Trophoblast cell (in vitro differentiated cells and primary cell): ENCODE results near the gene EHMT1.
A peak's percentile ranks its signal among the peaks of the same experiment; 100 is the strongest.

Experiments
- DNase-seq, 2 donors: peaks; one replicate each; pipeline ENCODE4 v3.0.0-alpha.2; 2016
- H2AFZ ChIP-seq: 2 replicates; pipeline ENCODE4 v1.6.1; 2013; ENCODE audit warnings: low read length, moderate library complexity, mild to moderate bottlenecking; ENCODE audit not compliant: insufficient read depth, poor library complexity
- H2AK5ac ChIP-seq: 2 replicates; pipeline ENCODE4 v1.6.1; 2013; ENCODE audit warnings: mild to moderate bottlenecking, low read length
- H2BK120ac ChIP-seq: 2 replicates; pipeline ENCODE4 v1.6.1; 2013; ENCODE audit warnings: low read length, mild to moderate bottlenecking, moderate library complexity; ENCODE audit not compliant: insufficient read depth, poor library complexity
- H2BK12ac ChIP-seq: 2 replicates; pipeline ENCODE4 v1.6.1; 2013; ENCODE audit warnings: mild to moderate bottlenecking, low read length, moderate library complexity
- H2BK5ac ChIP-seq: 2 replicates; pipeline ENCODE4 v1.6.1; 2013; ENCODE audit warnings: low read length, low read depth, moderate library complexity, mild to moderate bottlenecking; ENCODE audit not compliant: poor library complexity
- H3K14ac ChIP-seq: 2 replicates; pipeline ENCODE4 v1.6.1; 2013; ENCODE audit warnings: mild to moderate bottlenecking, low read length
- H3K18ac ChIP-seq: 2 replicates; pipeline ENCODE4 v1.6.1; 2013; ENCODE audit warnings: mild to moderate bottlenecking, low read length
- H3K23ac ChIP-seq: 2 replicates; pipeline ENCODE4 v1.6.1; 2013; ENCODE audit warnings: low read length
- H3K27ac ChIP-seq: 2 replicates; pipeline ENCODE4 v1.5.1; 2013; ENCODE audit warnings: low read depth, mild to moderate bottlenecking, inconsistent platforms, low read length, moderate library complexity
- H3K27me3 ChIP-seq: 2 replicates; pipeline ENCODE4 v1.6.1; 2013; ENCODE audit warnings: inconsistent platforms, mild to moderate bottlenecking, low read length, moderate library complexity; ENCODE audit not compliant: insufficient read depth
- H3K36me3 ChIP-seq, 2 experiments: 1 replicate in 1 of 2; 2 replicates in 1 of 2; pipeline ENCODE4 v1.6.1; 2013; ENCODE audit warnings: low read length in 2 of 2, mild to moderate bottlenecking in 2 of 2, moderate library complexity in 1 of 2; ENCODE audit not compliant: insufficient read depth in 2 of 2, control insufficient read depth in 1 of 2
- H3K4ac ChIP-seq: 2 replicates; pipeline ENCODE4 v1.6.1; 2013; ENCODE audit warnings: low read depth, mild to moderate bottlenecking, low read length, moderate library complexity
- H3K4me1 ChIP-seq, 2 experiments: 1 replicate in 1 of 2; 2 replicates in 1 of 2; pipeline ENCODE4 v1.6.1; 2013; ENCODE audit warnings: low read length in 2 of 2, mild to moderate bottlenecking in 2 of 2, moderate library complexity in 1 of 2; ENCODE audit not compliant: insufficient read depth in 2 of 2, control insufficient read depth in 1 of 2
- H3K4me2 ChIP-seq: 2 replicates; pipeline ENCODE4 v1.6.1; 2013; ENCODE audit warnings: inconsistent platforms, mild to moderate bottlenecking, low read length, moderate library complexity
- H3K4me3 ChIP-seq: 2 replicates; pipeline ENCODE4 v1.5.1; 2013; ENCODE audit warnings: mild to moderate bottlenecking, low read depth, low read length, inconsistent platforms
- H3K79me1 ChIP-seq: one replicate; pipeline ENCODE4 v1.6.1; 2013; ENCODE audit warnings: low read length
- H3K79me2 ChIP-seq: 2 replicates; pipeline ENCODE4 v1.6.1; 2013; ENCODE audit warnings: low read length, mild to moderate bottlenecking; ENCODE audit not compliant: control insufficient read depth, insufficient read depth, poor library complexity
- H3K9ac ChIP-seq: 2 replicates; pipeline ENCODE4 v1.6.1; 2013; ENCODE audit warnings: mild to moderate bottlenecking, low read length
- H3K9me3 ChIP-seq: 2 replicates; pipeline ENCODE4 v1.6.1; 2013; ENCODE audit warnings: low read depth, mild to moderate bottlenecking, control low read depth, inconsistent platforms, low read length; ENCODE audit not compliant: insufficient read depth
- H4K12ac ChIP-seq: 2 replicates; pipeline ENCODE4 v1.6.1; 2013; ENCODE audit warnings: low read depth, mild to moderate bottlenecking, low read length, moderate library complexity
- H4K8ac ChIP-seq: 2 replicates; pipeline ENCODE4 v1.6.1; 2013; ENCODE audit warnings: low read depth, mild to moderate bottlenecking, low read length, moderate library complexity
- H4K91ac ChIP-seq: one replicate; pipeline ENCODE4 v1.6.1; 2013; ENCODE audit warnings: low read depth, mild to moderate bottlenecking, low read length, moderate library complexity
- WGBS: extraction: QIAGEN DNeasy Blood & Tissue Kit; methylation state at CpG from one replicate; pipeline ENCODE4 v1.1.7; 2013; ENCODE audit warnings: missing lambda C conversion rate; ENCODE audit not compliant: insufficient read length, insufficient coverage; ENCODE audit errors: extremely low coverage; 5-methylcytosine and 5-hydroxymethylcytosine counted together

The EHMT1 gene

GRCh38 chr9:137583347-137583746 lies 35.5 kb upstream of the EHMT1 start:
- no peak overlapping the region for H3K4me3 ChIP-seq
- H3K4me2 ChIP-seq = no peak overlapping the region
- H4K8ac ChIP-seq = no peak overlapping the region
- H3K4ac ChIP-seq = no peak overlapping the region
- H2AK5ac ChIP-seq = no peak overlapping the region
- peaks cover 3 to 4% of the 10 kb centered on the region in 2 experiments for H3K4me1 ChIP-seq
- H3K27me3 ChIP-seq = no peaks in the 10 kb centered on the region
- H3K27ac ChIP-seq = no peak overlapping the region
- no peak overlapping the region for H2BK120ac ChIP-seq
- no CpG with 5 or more reads among the region's 14 CpGs for WGBS
- H3K9ac ChIP-seq = no peak overlapping the region
- peaks cover 65 to 67% of the 10 kb centered on the region in 2 experiments for H3K36me3 ChIP-seq
- H3K14ac ChIP-seq = no peak overlapping the region
- H4K12ac ChIP-seq = no peak overlapping the region
- H2BK5ac ChIP-seq = no peak overlapping the region
- H2AFZ ChIP-seq = no peak overlapping the region
- peaks cover 3% of the 10 kb centered on the region for H3K79me2 ChIP-seq
- no peak overlapping the region for H4K91ac ChIP-seq
- no peak overlapping the region for H2BK12ac ChIP-seq
- no peak overlapping the region for H3K23ac ChIP-seq
- no peaks in the 10 kb centered on the region for H3K9me3 ChIP-seq
- H3K18ac ChIP-seq = no peak overlapping the region
- peaks cover 3% of the 10 kb centered on the region for H3K79me1 ChIP-seq
- DNase-seq = no peak

GRCh38 chr9:137583957-137584356 lies 34.8 kb upstream of the EHMT1 start:
- H2AK5ac ChIP-seq = no peak overlapping the region
- no peak overlapping the region for H2AFZ ChIP-seq
- no peak overlapping the region for H4K12ac ChIP-seq
- H3K4me3 ChIP-seq = no peak overlapping the region
- H3K4me1 ChIP-seq = peaks cover 3 to 4% of the 10 kb centered on the region in 2 experiments
- no peak overlapping the region for H2BK120ac ChIP-seq
- no peak overlapping the region for H2BK5ac ChIP-seq
- WGBS = no CpG with 5 or more reads among the region's 8 CpGs
- no peak for DNase-seq
- H3K23ac ChIP-seq = no peak overlapping the region
- H3K36me3 ChIP-seq = peaks cover 70 to 72% of the 10 kb centered on the region in 2 experiments
- no peak overlapping the region for H4K91ac ChIP-seq
- H3K27ac ChIP-seq = no peak overlapping the region
- H3K14ac ChIP-seq = no peak overlapping the region
- no peak overlapping the region for H3K4me2 ChIP-seq
- H3K18ac ChIP-seq = no peak overlapping the region
- no peaks in the 10 kb centered on the region for H3K9me3 ChIP-seq
- H3K4ac ChIP-seq = no peak overlapping the region
- no peaks in the 10 kb centered on the region for H3K79me2 ChIP-seq
- H4K8ac ChIP-seq = no peak overlapping the region
- no peak overlapping the region for H3K9ac ChIP-seq
- H3K79me1 ChIP-seq = no peaks in the 10 kb centered on the region
- no peaks in the 10 kb centered on the region for H3K27me3 ChIP-seq
- no peak overlapping the region for H2BK12ac ChIP-seq

DNA sequence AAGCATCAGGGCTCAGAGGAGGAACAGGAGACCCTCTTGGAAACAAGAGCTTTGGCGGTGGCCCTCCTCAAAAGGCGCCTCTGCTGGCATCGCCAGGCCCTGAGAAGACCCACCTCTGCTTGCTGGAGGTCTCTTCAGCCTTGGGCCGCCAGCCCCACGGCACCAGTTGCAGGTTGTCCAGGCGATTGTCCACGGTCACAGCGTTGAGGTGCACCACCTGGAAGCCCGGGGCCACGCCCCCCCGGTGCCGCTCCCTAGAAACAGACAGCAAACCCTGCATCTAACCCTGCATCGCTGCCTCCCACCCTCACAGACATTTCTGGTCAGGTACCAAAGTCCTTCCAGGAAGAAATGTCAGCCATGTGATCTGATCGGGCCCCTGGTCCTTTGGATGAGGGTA lies 32.0 kb upstream of the EHMT1 start:
- Histone ChIP-seq H4K12ac (no peak overlapping the region), H2BK12ac (no peak overlapping the region), H3K36me3 (peaks cover 59 to 62% of the 10 kb centered on the region in 2 experiments), H3K18ac (no peak overlapping the region), H3K79me1 (peaks cover 6% of the 10 kb centered on the region), H3K4me1 (peaks cover 4 to 13% of the 10 kb centered on the region in 2 experiments), H4K8ac (no peak overlapping the region), H3K4ac (no peak overlapping the region), H3K9ac (no peak overlapping the region), H2AK5ac (no peak overlapping the region), H3K14ac (no peak overlapping the region), H2BK120ac (no peak overlapping the region), H3K4me3 (no peak overlapping the region), H3K23ac (no peak overlapping the region), H3K4me2 (no peak overlapping the region), H2AFZ (no peak overlapping the region), H2BK5ac (no peak overlapping the region), H3K27me3 (no peaks in the 10 kb centered on the region), H3K9me3 (no peaks in the 10 kb centered on the region), H3K27ac (no peak overlapping the region), H3K79me2 (peaks cover 9% of the 10 kb centered on the region), H4K91ac (no peak overlapping the region)
- no CpG with 5 or more reads among the region's 14 CpGs for WGBS
- no peak for DNase-seq

DNA sequence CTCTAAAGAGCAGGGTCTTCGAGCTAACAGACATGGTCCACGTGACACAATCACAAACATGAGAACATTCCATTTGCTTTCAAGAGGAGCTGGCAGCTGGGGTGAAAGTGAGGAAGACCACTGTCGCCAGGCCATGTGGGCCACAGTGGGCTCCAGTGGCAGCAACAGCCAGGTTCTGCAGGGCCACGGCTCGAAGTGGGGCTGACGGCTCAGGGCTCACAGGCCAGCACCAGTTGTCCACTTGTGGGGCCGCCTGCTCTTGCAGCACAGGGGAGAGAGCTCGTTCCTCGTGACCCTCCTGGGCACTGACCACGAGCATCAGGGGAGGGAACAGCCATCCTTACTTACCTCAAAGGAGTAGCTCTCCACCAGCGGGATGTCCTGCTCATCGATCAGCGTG lies 30.5 kb upstream of the EHMT1 start:
- Histone ChIP-seq H3K27ac (no peak overlapping the region), H3K4ac (no peak overlapping the region), H3K9ac (no peak overlapping the region), H2BK12ac (no peak overlapping the region), H2BK5ac (no peak overlapping the region), H3K9me3 (no peaks in the 10 kb centered on the region), H2BK120ac (no peak overlapping the region), H3K23ac (no peak overlapping the region), H3K27me3 (no peaks in the 10 kb centered on the region), H3K4me2 (no peak overlapping the region), H3K4me3 (no peak overlapping the region), H3K36me3 (peaks cover 47 to 49% of the 10 kb centered on the region in 2 experiments), H3K79me1 (peaks cover 6% of the 10 kb centered on the region), H3K14ac (no peak overlapping the region), H4K91ac (no peak overlapping the region), H3K4me1 (peaks cover 4 to 13% of the 10 kb centered on the region in 2 experiments), H3K18ac (peak overlapping the region; percentile 29), H4K8ac (no peak overlapping the region), H2AFZ (no peak overlapping the region), H2AK5ac (no peak overlapping the region), H3K79me2 (peaks cover 9% of the 10 kb centered on the region), H4K12ac (no peak overlapping the region)
- no CpG with 5 or more reads among the region's 13 CpGs for WGBS
- no peak for DNase-seq
